K562 (cell line): ENCODE results near the gene KLK6. TPM values are rescaled to one million over a fixed set of nuclear protein-coding genes. Genes with fewer than 3 reads are reported as not detected.

Experiments
- ATAC-seq: fragments of 200-7000 bp; cut with Tn5 transposase; 3 replicates; pipeline ENCODE4 v1.9.1; 2020; ENCODE audit warnings: moderate library complexity
- BruUV-seq: library from RNA; stranded (reverse); fragments of 400-500 nt; replicated peaks from 2 replicates; lab custom pipeline; 2021; lab: Mats Ljungman, UMichigan
- CTCF ChIA-PET: fragments of 300-600 bp; formaldehyde crosslinking; extraction: SDS; loops from one replicate; lab custom pipeline; 2021; ENCODE audit warnings: low intra/inter-chr PET ratio; lab: Yijun Ruan, JAX
- POLR2A ChIA-PET: fragments of 300-600, 350-650 bp; sonication (Branson Sonifier 250); formaldehyde crosslinking; extraction: SDS; loops from one replicate; lab custom pipeline; 2021; ENCODE audit warnings: antibody characterized with exemption, inconsistent platforms; lab: Yijun Ruan, JAX
- DNase-seq, 4 experiments: peaks; one replicate each; pipeline versions ENCODE4 v3.0.0 to v3.0.0-alpha.2; 2011 to 2018; ENCODE audit warnings: low spot score in 3 of 4, mixed read lengths in 3 of 4; ENCODE audit errors: extremely low read depth in 1 of 4
- FAIRE-seq: peaks from 2 replicates; lab custom pipeline; 2011; peaks lifted over from hg19 to GRCh38; lab: Jason Lieb, UNC
- H2AFZ ChIP-seq: 2 replicates; pipeline ENCODE4 v1.6.0; 2011; ENCODE audit warnings: low read depth, low read length, control low read depth, inconsistent platforms
- H3K27ac ChIP-seq: fragments of 200-600 bp; 3 replicates; pipeline ENCODE4 v1.8.0; 2011; ENCODE audit warnings: low read depth, mild to moderate bottlenecking, control low read depth, inconsistent platforms, low read length, moderate library complexity, mixed read lengths; ENCODE audit errors: extremely low read depth
- H3K27me3 ChIP-seq, 2 experiments: fragments of 300-600 bp in 1 of 2; 2 replicates in 1 of 2; 3 replicates in 1 of 2; pipeline versions ENCODE4 v1.6.0 to v1.8.0; 2011; ENCODE audit warnings: inconsistent platforms in 2 of 2, low read length in 2 of 2, mild to moderate bottlenecking in 1 of 2, mixed read lengths in 1 of 2, moderate library complexity in 1 of 2; ENCODE audit not compliant: control insufficient read depth in 2 of 2, insufficient read depth in 2 of 2
- H3K36me3 ChIP-seq: fragments of 300-600 bp; 3 replicates; pipeline ENCODE4 v1.8.0; 2011; ENCODE audit warnings: mild to moderate bottlenecking, low read length, inconsistent platforms; ENCODE audit not compliant: control insufficient read depth, insufficient read depth
- H3K4me1 ChIP-seq, 2 experiments: fragments of 200-600 bp in 1 of 2; replicated peaks in 1 of 2; 2 replicates in 1 of 2; 3 replicates in 1 of 2; pipeline versions ENCODE4 v1.5.1 to v1.8.0; 2011; ENCODE audit warnings: inconsistent platforms in 2 of 2, low read length in 2 of 2, mild to moderate bottlenecking in 1 of 2, mixed read lengths in 1 of 2, moderate library complexity in 1 of 2; ENCODE audit not compliant: control insufficient read depth in 2 of 2, insufficient read depth in 2 of 2
- H3K4me2 ChIP-seq: 2 replicates; pipeline ENCODE4 v1.6.1; 2011; ENCODE audit warnings: low read length, control low read depth, inconsistent platforms, mixed read lengths; ENCODE audit not compliant: insufficient read depth
- H3K4me3 ChIP-seq: fragments of 200-600 bp; sonication (generic), shearing (Covaris generic); 2 replicates; pipeline ENCODE4 v1.5.1; 2016; ENCODE audit warnings: control low read depth, inconsistent platforms
- H3K79me2 ChIP-seq: fragments of 200-600 bp; 3 replicates; pipeline ENCODE4 v1.8.0; 2011; ENCODE audit warnings: low read length, inconsistent platforms; ENCODE audit not compliant: control insufficient read depth, insufficient read depth
- H3K9ac ChIP-seq, 2 experiments: 2 replicates each; pipeline versions ENCODE4 v1.6.0 to v1.6.1; 2011; ENCODE audit warnings: low read depth in 2 of 2, low read length in 2 of 2, control low read depth in 1 of 2, inconsistent platforms in 1 of 2, mild to moderate bottlenecking in 1 of 2, mixed read lengths in 1 of 2; ENCODE audit not compliant: insufficient read depth in 1 of 2
- H3K9me1 ChIP-seq: one replicate; pipeline ENCODE4 v1.6.0; 2011; ENCODE audit warnings: inconsistent platforms, mild to moderate bottlenecking, low read length, moderate library complexity; ENCODE audit not compliant: control insufficient read depth, insufficient read depth
- H3K9me3 ChIP-seq: replicated peaks from 2 replicates; pipeline ENCODE4 v1.5.1; 2011; ENCODE audit warnings: low read depth, low read length, inconsistent platforms; ENCODE audit not compliant: control insufficient read depth, insufficient read depth
- H4K20me1 ChIP-seq: replicated peaks from 2 replicates; pipeline ENCODE4 v1.6.1; 2011; ENCODE audit warnings: low read length, inconsistent platforms, mixed read lengths; ENCODE audit not compliant: control insufficient read depth, insufficient read depth
- ESRRB ChIP-seq: fragments of 250-450 bp; sonication (Bioruptor Pico); IDR thresholded peaks from 2 replicates; pipeline ENCODE4 v1.5.0; 2020; ENCODE audit warnings: mild to moderate bottlenecking, moderate library complexity, borderline replicate concordance
- MECOM ChIP-seq: fragments of 250-450 bp; sonication (Bioruptor Pico); IDR thresholded peaks from 2 replicates; pipeline ENCODE4 v1.8.0; 2022; ENCODE audit warnings: inconsistent platforms
- SIN3A ChIP-seq, 2 experiments: fragments of 150-350 bp in 1 of 2; IDR thresholded peaks; 2 replicates each; pipeline ENCODE4 v1.6.1; 2011 to 2016; ENCODE audit warnings: borderline replicate concordance in 2 of 2, low read depth in 2 of 2, low read length in 2 of 2, mild to moderate bottlenecking in 2 of 2, moderate library complexity in 2 of 2; ENCODE audit not compliant: control insufficient read depth in 1 of 2
- TAF9B ChIP-seq: fragments of 450-650 bp; IDR thresholded peaks from 2 replicates; pipeline ENCODE4 v1.6.1; 2018; ENCODE audit warnings: mild to moderate bottlenecking; ENCODE audit not compliant: partially characterized antibody
- ZC3H8 ChIP-seq: fragments of 450-650 bp; IDR thresholded peaks from 2 replicates; pipeline ENCODE4 v1.6.1; 2017
- WGBS: fragments of 100-300 bp; shearing (Covaris generic); methylation state at CpG from one replicate; pipeline ENCODE4 v1.1.6; 2016; ENCODE audit warnings: low coverage, mixed read lengths; ENCODE audit not compliant: insufficient coverage; ENCODE audit errors: missing lambda C conversion rate; 5-methylcytosine and 5-hydroxymethylcytosine counted together
- in situ Hi-C: fragments of 300-500 bp; cut with MboI; formaldehyde crosslinking; loops from 4 replicates; pipeline ENCODE4 v1.15.0; 2018; ENCODE audit warnings: inconsistent platforms, mixed read lengths
- intact Hi-C: fragments of 100-400 bp; cut with micrococcal nuclease; formaldehyde crosslinking; loops from 2 replicates; pipeline ENCODE4 v1.14.2; 2022
- polyA plus RNA-seq, 8 experiments: library from polyadenylated mRNA; depleted of rRNA in 4 of 8; stranded (reverse) in 5 of 8; unstranded in 3 of 8; fragments of >200 nt; fragmentation: Nextera tagmentation in 2 of 8; fragmentation: Illumina TruSeq in 1 of 8; extraction: Ambion mirVana in 2 of 8; extraction: Trizol in 1 of 8; gene quantifications; 2 replicates each; pipeline versions ENCODE4 v1.2.1 to v1.2.3, GENCODE V29; 2011 to 2014; ENCODE audit warnings: inconsistent platforms in 1 of 8, missing spikeins in 1 of 8
- total RNA-seq, 7 experiments: library from RNA; depleted of rRNA in 6 of 7; stranded (reverse); fragments of >200 nt in 6 of 7; fragmentation: Illumina TruSeq in 2 of 7; extraction: Trizol in 2 of 7; gene quantifications; 2 replicates each; pipeline versions ENCODE4 v1.2.1 to v1.2.3, GENCODE V29; 2011 to 2021; ENCODE audit warnings: low replicate concordance in 1 of 7
- TF ChIP-seq, protein P1 (sequence below): fragments of 200-600 bp; sonication (generic); IDR thresholded peaks from one replicate; pipeline ENCODE4 v1.6.1; 2012; ENCODE audit warnings: mild to moderate bottlenecking, low read depth, low read length, inconsistent platforms
- TF ChIP-seq, protein P2 (sequence below): sonication (generic); formaldehyde crosslinking; IDR thresholded peaks from 2 replicates; pipeline ENCODE4 v1.4.0; 2020; ENCODE audit warnings: mild to moderate bottlenecking, missing genetic modification reagents

KLK6 gene
- total and polyA plus RNA-seq, 9 of the 15 experiments (the other 6 are each of a cell fraction or from before 2014, with no cell fraction given): not detected

DNA sequence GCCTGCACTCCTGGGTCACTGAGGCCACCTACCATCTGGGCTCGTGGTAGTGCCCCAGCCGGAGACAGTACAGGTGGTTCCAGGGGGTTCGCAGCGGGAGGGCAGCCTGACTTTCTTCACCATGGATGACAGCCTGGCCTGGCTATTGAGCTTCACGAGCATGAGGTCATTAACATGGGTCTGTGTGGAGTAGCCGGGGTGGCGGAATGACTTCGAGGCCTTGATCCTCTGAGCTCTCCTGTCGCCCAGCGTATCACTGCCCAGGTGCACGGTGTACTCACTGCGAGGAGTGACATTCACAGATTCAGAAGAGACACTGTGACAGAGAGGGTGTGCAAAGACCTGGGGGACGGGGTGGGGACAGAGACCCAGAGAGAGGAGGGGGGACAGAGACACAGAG, 10.8 kb upstream of the KLK6 start:
- H3K36me3 ChIP-seq: no peaks in the 10 kb centered on the region
- H3K9ac ChIP-seq: no peak overlapping the region
- no peak overlapping the region for H2AFZ ChIP-seq
- H3K4me3 ChIP-seq: no peak overlapping the region
- H3K4me1 ChIP-seq: peaks cover 0 to 3% of the 10 kb centered on the region in 2 experiments; a peak in 1 of 5 replicates
- H3K9me1 ChIP-seq: no peaks in the 10 kb centered on the region
- DNase-seq: no peak
- in situ Hi-C loops (no loop called here), intact Hi-C loops (no loop called here)
- no peaks in the 10 kb centered on the region for H4K20me1 ChIP-seq
- POLR2A ChIA-PET: no interaction called here
- 0% methylated on average over 13 of the region's 13 CpGs for WGBS
- H3K79me2 ChIP-seq: no peaks in the 10 kb centered on the region
- H3K27ac ChIP-seq: no peak overlapping the region
- H3K9me3 ChIP-seq: no peaks in the 10 kb centered on the region
- ATAC-seq: no peak
- H3K4me2 ChIP-seq: no peak overlapping the region
- CTCF ChIA-PET: no interaction called here
- peaks cover 6 to 22% of the 10 kb centered on the region in 2 experiments; a peak in 3 of 5 replicates for H3K27me3 ChIP-seq
- FAIRE-seq: no peak
- BruUV-seq: no TSS peak
- no peak for TF ChIP-seq ZC3H8
- TF ChIP-seq, protein P1, sequence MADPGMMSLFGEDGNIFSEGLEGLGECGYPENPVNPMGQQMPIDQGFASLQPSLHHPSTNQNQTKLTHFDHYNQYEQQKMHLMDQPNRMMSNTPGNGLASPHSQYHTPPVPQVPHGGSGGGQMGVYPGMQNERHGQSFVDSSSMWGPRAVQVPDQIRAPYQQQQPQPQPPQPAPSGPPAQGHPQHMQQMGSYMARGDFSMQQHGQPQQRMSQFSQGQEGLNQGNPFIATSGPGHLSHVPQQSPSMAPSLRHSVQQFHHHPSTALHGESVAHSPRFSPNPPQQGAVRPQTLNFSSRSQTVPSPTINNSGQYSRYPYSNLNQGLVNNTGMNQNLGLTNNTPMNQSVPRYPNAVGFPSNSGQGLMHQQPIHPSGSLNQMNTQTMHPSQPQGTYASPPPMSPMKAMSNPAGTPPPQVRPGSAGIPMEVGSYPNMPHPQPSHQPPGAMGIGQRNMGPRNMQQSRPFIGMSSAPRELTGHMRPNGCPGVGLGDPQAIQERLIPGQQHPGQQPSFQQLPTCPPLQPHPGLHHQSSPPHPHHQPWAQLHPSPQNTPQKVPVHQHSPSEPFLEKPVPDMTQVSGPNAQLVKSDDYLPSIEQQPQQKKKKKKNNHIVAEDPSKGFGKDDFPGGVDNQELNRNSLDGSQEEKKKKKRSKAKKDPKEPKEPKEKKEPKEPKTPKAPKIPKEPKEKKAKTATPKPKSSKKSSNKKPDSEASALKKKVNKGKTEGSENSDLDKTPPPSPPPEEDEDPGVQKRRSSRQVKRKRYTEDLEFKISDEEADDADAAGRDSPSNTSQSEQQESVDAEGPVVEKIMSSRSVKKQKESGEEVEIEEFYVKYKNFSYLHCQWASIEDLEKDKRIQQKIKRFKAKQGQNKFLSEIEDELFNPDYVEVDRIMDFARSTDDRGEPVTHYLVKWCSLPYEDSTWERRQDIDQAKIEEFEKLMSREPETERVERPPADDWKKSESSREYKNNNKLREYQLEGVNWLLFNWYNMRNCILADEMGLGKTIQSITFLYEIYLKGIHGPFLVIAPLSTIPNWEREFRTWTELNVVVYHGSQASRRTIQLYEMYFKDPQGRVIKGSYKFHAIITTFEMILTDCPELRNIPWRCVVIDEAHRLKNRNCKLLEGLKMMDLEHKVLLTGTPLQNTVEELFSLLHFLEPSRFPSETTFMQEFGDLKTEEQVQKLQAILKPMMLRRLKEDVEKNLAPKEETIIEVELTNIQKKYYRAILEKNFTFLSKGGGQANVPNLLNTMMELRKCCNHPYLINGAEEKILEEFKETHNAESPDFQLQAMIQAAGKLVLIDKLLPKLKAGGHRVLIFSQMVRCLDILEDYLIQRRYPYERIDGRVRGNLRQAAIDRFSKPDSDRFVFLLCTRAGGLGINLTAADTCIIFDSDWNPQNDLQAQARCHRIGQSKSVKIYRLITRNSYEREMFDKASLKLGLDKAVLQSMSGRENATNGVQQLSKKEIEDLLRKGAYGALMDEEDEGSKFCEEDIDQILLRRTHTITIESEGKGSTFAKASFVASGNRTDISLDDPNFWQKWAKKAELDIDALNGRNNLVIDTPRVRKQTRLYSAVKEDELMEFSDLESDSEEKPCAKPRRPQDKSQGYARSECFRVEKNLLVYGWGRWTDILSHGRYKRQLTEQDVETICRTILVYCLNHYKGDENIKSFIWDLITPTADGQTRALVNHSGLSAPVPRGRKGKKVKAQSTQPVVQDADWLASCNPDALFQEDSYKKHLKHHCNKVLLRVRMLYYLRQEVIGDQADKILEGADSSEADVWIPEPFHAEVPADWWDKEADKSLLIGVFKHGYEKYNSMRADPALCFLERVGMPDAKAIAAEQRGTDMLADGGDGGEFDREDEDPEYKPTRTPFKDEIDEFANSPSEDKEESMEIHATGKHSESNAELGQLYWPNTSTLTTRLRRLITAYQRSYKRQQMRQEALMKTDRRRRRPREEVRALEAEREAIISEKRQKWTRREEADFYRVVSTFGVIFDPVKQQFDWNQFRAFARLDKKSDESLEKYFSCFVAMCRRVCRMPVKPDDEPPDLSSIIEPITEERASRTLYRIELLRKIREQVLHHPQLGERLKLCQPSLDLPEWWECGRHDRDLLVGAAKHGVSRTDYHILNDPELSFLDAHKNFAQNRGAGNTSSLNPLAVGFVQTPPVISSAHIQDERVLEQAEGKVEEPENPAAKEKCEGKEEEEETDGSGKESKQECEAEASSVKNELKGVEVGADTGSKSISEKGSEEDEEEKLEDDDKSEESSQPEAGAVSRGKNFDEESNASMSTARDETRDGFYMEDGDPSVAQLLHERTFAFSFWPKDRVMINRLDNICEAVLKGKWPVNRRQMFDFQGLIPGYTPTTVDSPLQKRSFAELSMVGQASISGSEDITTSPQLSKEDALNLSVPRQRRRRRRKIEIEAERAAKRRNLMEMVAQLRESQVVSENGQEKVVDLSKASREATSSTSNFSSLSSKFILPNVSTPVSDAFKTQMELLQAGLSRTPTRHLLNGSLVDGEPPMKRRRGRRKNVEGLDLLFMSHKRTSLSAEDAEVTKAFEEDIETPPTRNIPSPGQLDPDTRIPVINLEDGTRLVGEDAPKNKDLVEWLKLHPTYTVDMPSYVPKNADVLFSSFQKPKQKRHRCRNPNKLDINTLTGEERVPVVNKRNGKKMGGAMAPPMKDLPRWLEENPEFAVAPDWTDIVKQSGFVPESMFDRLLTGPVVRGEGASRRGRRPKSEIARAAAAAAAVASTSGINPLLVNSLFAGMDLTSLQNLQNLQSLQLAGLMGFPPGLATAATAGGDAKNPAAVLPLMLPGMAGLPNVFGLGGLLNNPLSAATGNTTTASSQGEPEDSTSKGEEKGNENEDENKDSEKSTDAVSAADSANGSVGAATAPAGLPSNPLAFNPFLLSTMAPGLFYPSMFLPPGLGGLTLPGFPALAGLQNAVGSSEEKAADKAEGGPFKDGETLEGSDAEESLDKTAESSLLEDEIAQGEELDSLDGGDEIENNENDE: no peak
- TF ChIP-seq, protein P2, sequence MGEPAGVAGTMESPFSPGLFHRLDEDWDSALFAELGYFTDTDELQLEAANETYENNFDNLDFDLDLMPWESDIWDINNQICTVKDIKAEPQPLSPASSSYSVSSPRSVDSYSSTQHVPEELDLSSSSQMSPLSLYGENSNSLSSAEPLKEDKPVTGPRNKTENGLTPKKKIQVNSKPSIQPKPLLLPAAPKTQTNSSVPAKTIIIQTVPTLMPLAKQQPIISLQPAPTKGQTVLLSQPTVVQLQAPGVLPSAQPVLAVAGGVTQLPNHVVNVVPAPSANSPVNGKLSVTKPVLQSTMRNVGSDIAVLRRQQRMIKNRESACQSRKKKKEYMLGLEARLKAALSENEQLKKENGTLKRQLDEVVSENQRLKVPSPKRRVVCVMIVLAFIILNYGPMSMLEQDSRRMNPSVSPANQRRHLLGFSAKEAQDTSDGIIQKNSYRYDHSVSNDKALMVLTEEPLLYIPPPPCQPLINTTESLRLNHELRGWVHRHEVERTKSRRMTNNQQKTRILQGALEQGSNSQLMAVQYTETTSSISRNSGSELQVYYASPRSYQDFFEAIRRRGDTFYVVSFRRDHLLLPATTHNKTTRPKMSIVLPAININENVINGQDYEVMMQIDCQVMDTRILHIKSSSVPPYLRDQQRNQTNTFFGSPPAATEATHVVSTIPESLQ (CRISPR knock-in tag): no peak
- TF ChIP-seq TAF9B: no peak
- no peak for TF ChIP-seq SIN3A (IDR thresholded peaks at IDR 0.05; ENCODE audit: borderline replicate concordance in 2 of 2, control insufficient read depth in 1 of 2, low read depth in 2 of 2, low read length in 2 of 2)
- no peak for TF ChIP-seq MECOM (CRISPR knock-in tag)
- no peak for TF ChIP-seq ESRRB (CRISPR knock-in tag)
